SK-N-MC (cell line): ENCODE results near the gene TMEM45A.

ENCODE experiments used
- DNase-seq: peaks from one replicate; pipeline ENCODE4 v3.0.0-alpha.2; 2011; ENCODE audit warnings: low read depth, low spot score
- H3K27ac ChIP-seq: fragments of 200-600 bp; sonication (generic); 2 replicates; pipeline ENCODE4 v1.5.1; 2016; ENCODE audit warnings: mixed run types
- H3K36me3 ChIP-seq: fragments of 200-600 bp; sonication (generic); 2 replicates; pipeline ENCODE4 v1.6.1; 2017; ENCODE audit warnings: antibody characterized with exemption, low read length, mixed read lengths; ENCODE audit not compliant: insufficient read depth
- H3K4me3 ChIP-seq: fragments of 200-600 bp; sonication (generic); 2 replicates; pipeline ENCODE4 v1.5.1; 2016
- H3K9ac ChIP-seq: fragments of 200-600 bp; sonication (generic); 2 replicates; pipeline ENCODE4 v1.8.0; 2017; ENCODE audit warnings: mixed run types, mixed read lengths; ENCODE audit not compliant: insufficient read length
- H3K9me3 ChIP-seq: fragments of 200-600 bp; sonication (generic); 2 replicates; pipeline ENCODE4 v1.6.1; 2017; ENCODE audit warnings: low read depth, mild to moderate bottlenecking, antibody characterized with exemption, low read length, moderate library complexity, mixed read lengths
- EZH2 ChIP-seq: fragments of 200-600 bp; sonication (generic); IDR thresholded peaks from one replicate; pipeline ENCODE4 v1.6.1; 2017; ENCODE audit warnings: antibody characterized with exemption
- FOXP2 ChIP-seq: optimal IDR thresholded peaks from 2 replicates; pipeline ENCODE3; 2011; ENCODE audit warnings: mild to moderate bottlenecking, moderate library complexity; ENCODE audit not compliant: insufficient read depth; ENCODE audit errors: extremely low read length, control extremely low read depth
- POLR2AphosphoS5 ChIP-seq: IDR thresholded peaks from 2 replicates; pipeline ENCODE4 v1.6.1; 2012; ENCODE audit warnings: mild to moderate bottlenecking, low read depth, low read length, borderline replicate concordance

Gene TMEM45A

DNA sequence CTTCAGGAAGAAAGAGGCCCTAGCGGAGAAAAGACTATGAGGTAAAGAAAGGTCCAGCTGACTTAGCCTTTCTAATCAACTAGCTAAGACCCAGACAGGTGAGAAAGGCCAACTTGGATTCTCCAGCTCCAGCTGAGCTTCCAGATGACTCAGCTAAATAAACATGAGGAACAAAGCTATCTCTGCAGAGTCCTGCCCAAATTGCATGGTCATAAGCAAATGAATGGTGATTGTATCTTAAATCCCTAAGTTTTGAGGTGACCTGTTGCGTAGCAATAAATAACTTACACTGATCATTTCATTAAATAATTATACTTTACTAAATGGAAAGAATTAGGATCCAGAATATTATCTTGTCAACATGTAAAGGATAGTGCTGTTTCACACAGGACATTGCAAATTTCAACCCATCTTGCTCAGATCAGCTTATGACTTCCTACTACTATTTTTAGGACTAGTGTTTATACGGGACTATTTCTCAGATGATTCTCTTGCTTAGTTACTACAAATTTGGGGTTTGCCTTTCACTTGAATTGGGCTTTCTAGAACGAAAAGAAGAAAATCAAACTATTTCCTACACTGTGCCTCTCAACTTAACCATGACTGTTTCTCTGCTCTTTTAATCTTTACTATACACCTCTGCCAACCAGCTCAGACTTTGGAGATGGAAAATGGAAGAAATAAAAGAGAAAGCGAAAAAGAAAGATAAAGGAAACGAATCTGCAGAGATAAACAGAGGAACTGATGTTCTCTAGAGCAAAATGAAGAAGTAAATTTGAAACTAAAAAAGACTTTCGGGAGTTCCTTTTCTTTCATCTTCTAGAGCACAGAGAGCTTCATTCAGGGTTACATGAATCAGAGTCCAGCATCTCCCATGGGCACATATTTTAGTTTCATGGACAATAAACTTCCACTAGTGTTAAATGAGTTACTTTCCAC, 110.4 kb downstream of the TMEM45A start:
- no peak for DNase-seq
- 0 out of 2 replicates have a peak overlapping the region, but pooled peaks have one; percentile 30 for H3K27ac ChIP-seq
- H3K36me3 ChIP-seq = no peaks in the 10 kb centered on the region
- no peak for TF ChIP-seq FOXP2
- TF ChIP-seq POLR2AphosphoS5 = no peak
- no peak overlapping the region for H3K4me3 ChIP-seq
- peak overlapping the region; percentile 1 for H3K9ac ChIP-seq
- H3K9me3 ChIP-seq = no peaks in the 10 kb centered on the region

GRCh38 chr3:100603469-100603868, 111.0 kb downstream of the TMEM45A start:
- DNase-seq = no peak
- Histone ChIP-seq H3K4me3 (no peak overlapping the region), H3K9ac (peak overlapping the region; percentile 1), H3K27ac (no peak overlapping the region), H3K36me3 (no peaks in the 10 kb centered on the region), H3K9me3 (no peaks in the 10 kb centered on the region)
- TF ChIP-seq FOXP2 (no peak), POLR2AphosphoS5 (no peak)

GRCh38 chr3:100605358-100605757, 112.9 kb downstream of the TMEM45A start:
- TF ChIP-seq EZH2 = no peak
- no peak for TF ChIP-seq FOXP2
- TF ChIP-seq POLR2AphosphoS5 = no peak
- Histone ChIP-seq H3K4me3 (no peak overlapping the region), H3K36me3 (no peaks in the 10 kb centered on the region), H3K9me3 (no peaks in the 10 kb centered on the region), H3K27ac (no peak overlapping the region), H3K9ac (no peak overlapping the region)
- DNase-seq = no peak

GRCh38 chr3:100606894-100607512, 114.6 kb downstream of the TMEM45A start:
- no peak for DNase-seq
- TF ChIP-seq POLR2AphosphoS5 (no peak), FOXP2 (no peak), EZH2 (no peak)

DNA sequence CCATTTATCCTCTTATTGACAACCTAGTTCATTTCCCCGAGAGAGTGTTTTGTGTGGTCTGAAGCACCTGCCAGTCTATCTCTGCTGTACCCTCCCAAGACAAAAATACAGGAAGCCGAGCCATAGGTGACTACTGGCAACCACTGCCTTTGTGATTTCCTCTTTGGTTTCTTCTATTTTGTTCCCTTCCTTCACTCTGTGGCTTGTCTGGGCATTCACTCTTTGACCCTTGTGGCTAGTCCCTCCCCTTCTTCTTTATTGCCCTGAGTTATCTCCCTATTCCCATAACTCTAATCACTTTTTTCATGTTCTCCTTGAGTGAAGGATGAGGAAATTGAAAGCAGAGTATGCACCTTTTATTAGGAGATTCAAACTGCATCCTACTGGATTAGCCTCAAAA, 116.9 kb downstream of the TMEM45A start, which contains the start of gene ADGRG7:
TSS of gene ADGRG7 (plus strand) at position 297 of the 400 bp plus-strand sequence. CDS start 256 bp downstream, outside the sequence.
- peak within 1 kb of the TSS; percentile 79 for H3K4me3 ChIP-seq
- H3K36me3 ChIP-seq = no peaks in the 10 kb centered on the region
- peak within 1 kb of the TSS; percentile 99 for H3K27ac ChIP-seq
- H3K9ac ChIP-seq = peak within 1 kb of the TSS; percentile 91
- no peaks in the 10 kb centered on the region for H3K9me3 ChIP-seq
- no peak for DNase-seq
- TF ChIP-seq POLR2AphosphoS5 = no peak
- TF ChIP-seq FOXP2 = no peak
- TF ChIP-seq EZH2 = no peak

More at GRCh38 chr3:100606894-100607512, 114.6 kb downstream of the TMEM45A start:
- no peaks in the 10 kb centered on the region for H3K36me3 ChIP-seq
- H3K9me3 ChIP-seq = no peaks in the 10 kb centered on the region
- no peak overlapping the region for H3K9ac ChIP-seq
- H3K4me3 ChIP-seq = no peak overlapping the region
- no peak overlapping the region for H3K27ac ChIP-seq

DNA sequence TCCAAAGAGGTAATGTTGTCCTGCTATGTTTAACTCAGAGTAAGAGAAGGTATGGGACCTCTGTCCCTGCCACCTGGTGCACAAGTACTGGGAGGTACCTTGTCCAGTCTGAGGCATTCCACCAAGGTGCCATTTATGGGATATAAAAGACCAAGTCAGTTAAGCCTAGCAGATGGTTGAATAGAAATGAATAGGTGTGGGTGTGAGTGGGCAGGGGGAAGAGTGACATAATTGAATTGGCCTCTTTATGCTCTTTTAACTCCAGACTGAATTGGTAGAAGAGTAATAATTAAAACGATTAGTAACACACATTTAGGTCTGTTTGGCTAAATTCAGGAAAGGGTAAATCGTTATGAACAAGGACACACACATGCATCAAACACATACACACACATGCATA, 117.5 kb downstream of the TMEM45A start:
- Histone ChIP-seq H3K4me3 (peak overlapping the region; percentile 79), H3K9ac (peak overlapping the region; percentile 91), H3K9me3 (no peaks in the 10 kb centered on the region), H3K27ac (peak overlapping the region; percentile 99), H3K36me3 (no peaks in the 10 kb centered on the region)
- DNase-seq = no peak
- no peak for TF ChIP-seq FOXP2
- no peak for TF ChIP-seq EZH2
- no peak for TF ChIP-seq POLR2AphosphoS5

DNA sequence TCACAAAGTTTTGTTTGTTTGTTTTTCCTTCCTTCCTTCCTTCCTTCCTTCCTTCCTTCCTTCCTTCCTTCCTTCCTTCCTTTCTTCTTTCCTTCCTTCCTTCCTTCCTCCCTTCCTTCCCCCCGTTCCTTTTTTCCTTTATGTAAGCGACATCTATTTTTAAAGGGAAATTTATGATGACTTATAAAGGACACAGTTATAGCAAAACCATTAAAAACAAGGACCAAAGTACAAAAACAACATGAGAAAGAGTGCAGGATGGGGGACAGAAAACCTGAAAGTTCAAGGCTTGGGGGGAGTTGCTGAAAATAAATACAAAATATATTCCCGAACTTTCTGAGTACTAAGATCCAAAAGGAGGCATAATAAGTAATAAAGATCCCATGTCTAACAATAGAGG, 118.8 kb downstream of the TMEM45A start:
- Histone ChIP-seq H3K4me3 (peak overlapping the region; percentile 79), H3K36me3 (no peaks in the 10 kb centered on the region), H3K9ac (peak overlapping the region; percentile 78), H3K27ac (peak overlapping the region; percentile 99), H3K9me3 (no peaks in the 10 kb centered on the region)
- TF ChIP-seq EZH2 (no peak), FOXP2 (no peak), POLR2AphosphoS5 (peak; percentile 9; the same call in 1 of the 2 replicates)
- peak; percentile 94 for DNase-seq

GRCh38 chr3:100613721-100614390, 121.4 kb downstream of the TMEM45A start:
- peak overlapping the region; percentile 4; the same call in 1 of the 2 replicates for H3K4me3 ChIP-seq
- TF ChIP-seq FOXP2 = no peak
- TF ChIP-seq EZH2 = no peak
- TF ChIP-seq POLR2AphosphoS5 = no peak
- peak overlapping the region; percentile 24 for H3K9ac ChIP-seq

More at GRCh38 chr3:100613721-100614390, 121.4 kb downstream of the TMEM45A start:
- peak overlapping the region; percentile 99 for H3K27ac ChIP-seq
- no peak for DNase-seq
- H3K9me3 ChIP-seq = no peaks in the 10 kb centered on the region
- H3K36me3 ChIP-seq = no peaks in the 10 kb centered on the region
